Glutamatergic neuron (in vitro differentiated cells): Measurements from ENCODE around the gene HTT. TPM values are rescaled to one million over a fixed set of nuclear protein-coding genes. Genes with fewer than 3 reads are reported as not detected.
A peak's percentile ranks its signal among the peaks of the same experiment; 100 is the strongest.

Experiments
- DNase-seq: peaks from one replicate; pipeline ENCODE4 v3.0.0; 2022
- H3K27ac Mint-ChIP-seq: one replicate; pipeline ENCODE4 v1.8.0; 2020; ENCODE audit warnings: mild to moderate bottlenecking, mixed read lengths, inconsistent platforms; ENCODE audit not compliant: unreplicated experiment
- H3K27me3 Mint-ChIP-seq: one replicate; pipeline ENCODE4 v1.8.0; 2020; ENCODE audit warnings: mild to moderate bottlenecking, moderate library complexity, mixed read lengths, inconsistent platforms; ENCODE audit not compliant: unreplicated experiment
- H3K36me3 Mint-ChIP-seq: one replicate; pipeline ENCODE4 v1.8.0; 2020; ENCODE audit warnings: mild to moderate bottlenecking, mixed read lengths, inconsistent platforms; ENCODE audit not compliant: unreplicated experiment
- H3K4me1 Mint-ChIP-seq: one replicate; pipeline ENCODE4 v1.8.0; 2020; ENCODE audit warnings: mild to moderate bottlenecking, low read depth, mixed read lengths, inconsistent platforms; ENCODE audit not compliant: unreplicated experiment
- H3K4me3 Mint-ChIP-seq: one replicate; pipeline ENCODE4 v1.8.0; 2020; ENCODE audit warnings: mild to moderate bottlenecking, mixed read lengths, inconsistent platforms; ENCODE audit not compliant: unreplicated experiment
- H3K9me3 Mint-ChIP-seq: one replicate; pipeline ENCODE4 v1.8.0; 2020; ENCODE audit warnings: mild to moderate bottlenecking, moderate library complexity, mixed read lengths, inconsistent platforms; ENCODE audit not compliant: unreplicated experiment
- total RNA-seq: library from RNA; stranded (reverse); fragmentation: NEBNext Ultra II Directional; extraction: Animal tissue kit (Norgen Biotek cat#: 25700); gene quantifications from one replicate; pipeline ENCODE4 v1.2.1, GENCODE V29; 2021; ENCODE audit not compliant: unreplicated experiment
- TF ChIP-seq, protein P1 (sequence below): fragments of 200-600 bp; sonication (generic); IDR thresholded peaks from one replicate; pipeline ENCODE4 v1.5.0; 2021; ENCODE audit not compliant: partially characterized antibody, unreplicated experiment

Gene HTT
- total RNA-seq, 1 donor from 2014 or later, result 107 TPM

DNA sequence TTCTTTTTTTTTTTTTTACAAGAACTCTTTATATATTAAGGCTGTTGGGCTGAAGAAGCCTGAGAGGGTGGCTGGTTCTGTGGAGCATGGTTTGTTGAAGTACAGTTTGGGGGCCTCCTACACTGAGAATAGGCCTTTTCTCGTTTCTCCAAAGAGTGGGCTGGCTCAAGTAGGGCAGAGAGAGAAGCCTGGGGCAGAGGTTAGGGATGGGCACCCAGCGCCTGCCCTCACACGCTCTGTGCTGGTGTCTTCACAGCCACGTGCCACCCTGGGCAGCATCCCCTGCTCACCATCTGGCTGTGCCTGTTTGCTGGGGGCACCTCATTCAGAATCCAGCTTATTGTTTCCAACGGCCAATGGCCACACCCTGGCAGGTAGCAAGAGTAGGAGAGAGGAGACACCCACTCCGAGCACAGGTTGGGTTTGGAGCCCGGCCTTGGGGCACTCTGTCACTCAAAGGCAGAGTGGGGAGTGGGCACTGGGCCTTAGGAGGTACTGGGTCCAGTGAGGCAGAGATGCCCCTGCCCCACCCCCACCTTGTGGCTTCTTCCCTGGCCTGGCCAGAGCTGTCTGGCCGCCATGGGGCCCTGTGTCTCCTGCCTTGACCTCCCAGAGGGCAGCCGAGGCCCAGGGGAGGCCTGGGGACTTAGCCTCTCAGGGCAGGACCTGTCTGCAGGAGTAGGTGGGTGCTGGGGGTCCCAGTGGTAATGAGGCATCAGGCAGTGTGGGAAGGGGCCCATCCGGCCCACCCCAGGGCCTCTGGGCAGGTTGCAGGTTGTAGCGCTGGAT, 177.4 kb downstream of the HTT start:
- DNase-seq, result peak; percentile 4
- Mint-ChIP-seq H3K4me1 (peaks cover 1% of the 10 kb centered on the region), H3K4me3 (no peak overlapping the region), H3K27ac (no peak overlapping the region), H3K9me3 (peaks cover 7% of the 10 kb centered on the region), H3K27me3 (peaks cover 3% of the 10 kb centered on the region), H3K36me3 (no peaks in the 10 kb centered on the region)
- TF ChIP-seq, protein P1, sequence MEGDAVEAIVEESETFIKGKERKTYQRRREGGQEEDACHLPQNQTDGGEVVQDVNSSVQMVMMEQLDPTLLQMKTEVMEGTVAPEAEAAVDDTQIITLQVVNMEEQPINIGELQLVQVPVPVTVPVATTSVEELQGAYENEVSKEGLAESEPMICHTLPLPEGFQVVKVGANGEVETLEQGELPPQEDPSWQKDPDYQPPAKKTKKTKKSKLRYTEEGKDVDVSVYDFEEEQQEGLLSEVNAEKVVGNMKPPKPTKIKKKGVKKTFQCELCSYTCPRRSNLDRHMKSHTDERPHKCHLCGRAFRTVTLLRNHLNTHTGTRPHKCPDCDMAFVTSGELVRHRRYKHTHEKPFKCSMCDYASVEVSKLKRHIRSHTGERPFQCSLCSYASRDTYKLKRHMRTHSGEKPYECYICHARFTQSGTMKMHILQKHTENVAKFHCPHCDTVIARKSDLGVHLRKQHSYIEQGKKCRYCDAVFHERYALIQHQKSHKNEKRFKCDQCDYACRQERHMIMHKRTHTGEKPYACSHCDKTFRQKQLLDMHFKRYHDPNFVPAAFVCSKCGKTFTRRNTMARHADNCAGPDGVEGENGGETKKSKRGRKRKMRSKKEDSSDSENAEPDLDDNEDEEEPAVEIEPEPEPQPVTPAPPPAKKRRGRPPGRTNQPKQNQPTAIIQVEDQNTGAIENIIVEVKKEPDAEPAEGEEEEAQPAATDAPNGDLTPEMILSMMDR, result no peak

- peaks cover 1% of the 10 kb centered on the region for H3K4me1 Mint-ChIP-seq
- H3K27ac Mint-ChIP-seq, result no peak overlapping the region
- peaks cover 3% of the 10 kb centered on the region for H3K27me3 Mint-ChIP-seq
- DNase-seq, result no peak
- no peaks in the 10 kb centered on the region for H3K36me3 Mint-ChIP-seq
- TF ChIP-seq, protein P1, result no peak
- no peak overlapping the region for H3K4me3 Mint-ChIP-seq
- H3K9me3 Mint-ChIP-seq, result peaks cover 7% of the 10 kb centered on the region
These were observed 178.0 kb downstream of the HTT start for GRCh38 chr4:3252480-3252828.

DNA sequence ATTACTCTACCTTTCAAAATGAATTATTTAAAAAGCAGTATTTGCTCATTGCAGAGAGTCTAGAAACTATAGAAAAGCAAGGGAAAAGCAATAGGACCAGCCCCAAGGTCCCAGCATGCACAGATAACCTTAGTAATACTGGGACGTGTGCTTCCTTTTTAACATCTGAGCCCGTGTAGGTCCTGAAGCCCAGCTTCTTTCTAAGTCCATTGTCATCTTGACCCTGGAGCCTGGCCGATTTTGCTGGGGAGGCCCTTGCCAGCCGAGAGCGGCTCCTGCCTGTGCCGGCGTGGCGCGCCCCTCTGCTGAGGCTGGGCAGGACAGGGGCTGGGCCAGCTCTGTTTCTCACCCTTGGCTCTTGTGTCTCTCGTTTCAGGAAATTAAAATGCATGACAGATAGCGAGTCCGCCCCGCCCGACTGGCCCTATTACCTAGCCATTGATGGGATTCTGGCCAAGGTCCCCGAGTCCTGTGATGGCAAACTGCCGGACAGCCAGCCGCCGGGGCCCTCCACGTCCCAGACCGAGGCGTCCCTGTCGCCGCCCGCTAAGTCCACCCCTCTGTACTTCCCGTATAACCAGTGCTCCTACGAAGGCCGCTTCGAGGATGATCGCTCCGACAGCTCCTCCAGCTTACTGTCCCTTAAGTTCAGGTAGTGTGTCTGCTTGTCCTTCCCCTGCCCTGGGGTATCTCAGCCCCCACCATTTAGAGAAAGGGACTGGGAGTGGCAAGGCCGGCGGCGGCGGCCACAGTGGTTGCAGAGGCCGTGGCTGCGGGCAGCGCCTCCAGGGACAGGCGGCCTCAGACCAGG, 178.6 kb downstream of the HTT start:
- TF ChIP-seq, protein P1, result no peak
- Mint-ChIP-seq H3K27me3 (peaks cover 3% of the 10 kb centered on the region), H3K4me1 (peaks cover 1% of the 10 kb centered on the region), H3K27ac (no peak overlapping the region), H3K4me3 (no peak overlapping the region), H3K36me3 (no peaks in the 10 kb centered on the region), H3K9me3 (peaks cover 7% of the 10 kb centered on the region)
- DNase-seq, result peak; percentile 15

DNA sequence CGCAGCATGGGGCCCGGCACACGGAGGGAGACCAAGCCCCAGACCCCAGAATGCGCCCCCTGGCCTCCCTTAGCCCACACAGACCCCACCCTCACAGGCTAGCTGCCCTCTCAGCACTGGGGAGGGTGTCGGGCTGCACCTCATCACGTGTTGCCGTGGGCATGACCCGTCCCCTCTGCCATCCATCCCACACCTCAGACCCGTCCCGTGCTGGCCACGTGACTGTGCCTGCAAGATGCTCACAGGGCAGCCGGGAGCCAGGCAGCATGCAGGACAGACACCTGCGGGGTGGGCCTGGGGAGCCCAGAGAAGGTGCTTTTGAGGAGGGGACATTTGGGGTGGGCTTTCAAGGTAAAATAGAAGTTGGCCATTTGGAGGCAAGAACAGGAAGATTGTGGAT, 179.3 kb downstream of the HTT start:
- peak; percentile 8 for DNase-seq
- Mint-ChIP-seq H3K36me3 (no peaks in the 10 kb centered on the region), H3K27ac (no peak overlapping the region), H3K4me3 (no peak overlapping the region), H3K27me3 (peaks cover 3% of the 10 kb centered on the region), H3K9me3 (peaks cover 7% of the 10 kb centered on the region), H3K4me1 (peaks cover 1% of the 10 kb centered on the region)
- TF ChIP-seq, protein P1, result no peak
